ENCODE data around the gene C17orf113.
"Not testable (repeated sequence)": the region's sequence is repeated elsewhere in the genome, so short reads cannot be mapped to it uniquely, and the experiment has no call there.

Gene C17orf113

DNA sequence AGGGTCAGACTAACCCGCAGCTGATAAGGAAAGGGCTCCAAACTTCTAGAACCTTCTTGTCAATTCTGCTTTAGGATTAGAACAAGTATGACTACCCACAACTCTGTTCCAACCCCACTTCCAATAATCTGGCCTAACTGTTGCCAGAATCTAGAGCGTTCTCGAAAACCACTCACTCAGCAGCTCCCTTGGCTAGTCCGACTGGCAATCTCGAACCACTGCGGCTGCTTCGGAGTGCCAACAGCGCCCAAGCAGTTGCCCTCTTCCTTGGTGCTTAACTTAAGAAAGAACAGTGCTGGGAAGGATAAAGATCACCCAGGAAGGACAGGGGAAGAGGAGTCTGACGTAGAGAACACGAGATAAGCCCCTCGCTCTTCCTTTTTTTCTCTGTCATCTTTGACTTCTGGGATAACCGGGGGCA, 34.0 kb downstream of the C17orf113 start:
- peak overlapping the region; percentile 87 for H3K9ac ChIP-seq
- peak overlapping the region; percentile 75; the same call in 1 of the 2 replicates for H2AFZ ChIP-seq (ENCODE audit: low read depth)

DNA sequence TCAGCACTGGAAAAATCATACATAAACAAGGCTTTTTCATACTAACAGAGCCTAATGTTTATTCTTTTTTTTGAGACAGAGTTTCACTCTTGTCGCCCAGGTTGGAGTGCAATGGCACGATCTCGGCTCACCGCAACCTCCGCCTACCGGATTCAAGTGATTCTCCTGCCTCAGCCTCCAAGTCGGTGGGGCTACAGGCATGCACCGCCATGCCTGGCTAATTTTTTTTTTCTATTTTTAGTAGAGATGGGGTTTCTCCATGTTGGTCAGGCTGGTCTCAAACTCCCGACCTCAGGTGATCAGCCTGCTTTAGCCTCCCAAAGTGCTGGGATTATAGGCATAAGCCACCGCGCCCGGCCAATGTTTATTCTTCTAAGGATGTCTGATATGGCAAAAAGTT, 36.7 kb downstream of the C17orf113 start:
- not testable (repeated sequence) for H3K27ac ChIP-seq; H3K4me3 ChIP-seq (IDR thresholded peaks at IDR 0.05; ENCODE audit: insufficient read depth, low read depth, low read length); H2AFZ ChIP-seq (ENCODE audit: low read depth); H3K4me2 ChIP-seq; H3K27me3 ChIP-seq (ENCODE audit: insufficient read depth, low read depth); H3K36me3 ChIP-seq (ENCODE audit: insufficient read depth); H3K9ac ChIP-seq
- H4K20me1 ChIP-seq (ENCODE audit: insufficient read depth) = peaks cover 19% of the 10 kb centered on the region; the same call in 1 of the 2 replicates
- peaks cover 33% of the 10 kb centered on the region for H3K4me1 ChIP-seq (ENCODE audit: low read depth, poor library complexity, severe bottlenecking)
- H3K79me2 ChIP-seq (ENCODE audit: insufficient read depth, low read depth) = peaks cover 84% of the 10 kb centered on the region

More for the DNA sequence above, 34.0 kb downstream of the C17orf113 start:
- H3K27ac ChIP-seq = peak overlapping the region; percentile 68
- no peaks in the 10 kb centered on the region for H3K27me3 ChIP-seq (ENCODE audit: insufficient read depth, low read depth)
- H3K4me2 ChIP-seq = peak overlapping the region; percentile 89
- peaks cover 47% of the 10 kb centered on the region for H3K4me1 ChIP-seq (ENCODE audit: low read depth, poor library complexity, severe bottlenecking)
- H3K79me2 ChIP-seq (ENCODE audit: insufficient read depth, low read depth) = peaks cover 72% of the 10 kb centered on the region
- H4K20me1 ChIP-seq (ENCODE audit: insufficient read depth) = peaks cover 4% of the 10 kb centered on the region; the same call in 1 of the 2 replicates
- no peaks in the 10 kb centered on the region for H3K36me3 ChIP-seq (ENCODE audit: insufficient read depth)
- TF ChIP-seq, protein P1, sequence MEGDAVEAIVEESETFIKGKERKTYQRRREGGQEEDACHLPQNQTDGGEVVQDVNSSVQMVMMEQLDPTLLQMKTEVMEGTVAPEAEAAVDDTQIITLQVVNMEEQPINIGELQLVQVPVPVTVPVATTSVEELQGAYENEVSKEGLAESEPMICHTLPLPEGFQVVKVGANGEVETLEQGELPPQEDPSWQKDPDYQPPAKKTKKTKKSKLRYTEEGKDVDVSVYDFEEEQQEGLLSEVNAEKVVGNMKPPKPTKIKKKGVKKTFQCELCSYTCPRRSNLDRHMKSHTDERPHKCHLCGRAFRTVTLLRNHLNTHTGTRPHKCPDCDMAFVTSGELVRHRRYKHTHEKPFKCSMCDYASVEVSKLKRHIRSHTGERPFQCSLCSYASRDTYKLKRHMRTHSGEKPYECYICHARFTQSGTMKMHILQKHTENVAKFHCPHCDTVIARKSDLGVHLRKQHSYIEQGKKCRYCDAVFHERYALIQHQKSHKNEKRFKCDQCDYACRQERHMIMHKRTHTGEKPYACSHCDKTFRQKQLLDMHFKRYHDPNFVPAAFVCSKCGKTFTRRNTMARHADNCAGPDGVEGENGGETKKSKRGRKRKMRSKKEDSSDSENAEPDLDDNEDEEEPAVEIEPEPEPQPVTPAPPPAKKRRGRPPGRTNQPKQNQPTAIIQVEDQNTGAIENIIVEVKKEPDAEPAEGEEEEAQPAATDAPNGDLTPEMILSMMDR (conservative IDR thresholded peaks at IDR 0.05; ENCODE audit: low read depth, low read length) = no peak
- no peak overlapping the region for H3K4me3 ChIP-seq (IDR thresholded peaks at IDR 0.05; ENCODE audit: insufficient read depth, low read depth, low read length)

DNA sequence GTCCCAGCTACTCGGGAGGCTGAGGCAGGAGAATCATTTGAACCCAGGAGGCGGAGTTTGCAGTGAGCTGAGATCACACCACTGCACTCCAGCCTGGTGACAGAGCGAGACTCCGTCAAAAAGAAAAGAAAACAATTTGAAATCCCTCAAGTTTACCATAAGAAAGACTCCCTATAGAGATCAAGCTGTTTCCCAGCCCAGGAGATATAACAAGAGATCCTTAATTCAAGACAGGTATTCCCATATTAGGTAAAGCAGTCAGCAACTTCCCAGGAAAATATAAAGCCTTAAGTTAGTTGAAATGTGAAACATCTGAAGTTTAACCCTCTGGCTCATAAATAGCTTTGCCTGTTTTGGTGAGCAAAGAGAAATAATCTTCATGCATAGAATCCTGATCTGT, 38.0 kb downstream of the C17orf113 start:
- not testable (repeated sequence) for H3K4me3 ChIP-seq (IDR thresholded peaks at IDR 0.05; ENCODE audit: insufficient read depth, low read depth, low read length); H3K36me3 ChIP-seq (ENCODE audit: insufficient read depth); H2AFZ ChIP-seq (ENCODE audit: low read depth); H3K27me3 ChIP-seq (ENCODE audit: insufficient read depth, low read depth); H3K4me2 ChIP-seq; H3K9ac ChIP-seq; H3K27ac ChIP-seq
- peaks cover 19% of the 10 kb centered on the region; the same call in 1 of the 2 replicates for H4K20me1 ChIP-seq (ENCODE audit: insufficient read depth)
- H3K79me2 ChIP-seq (ENCODE audit: insufficient read depth, low read depth) = peaks cover 96% of the 10 kb centered on the region
- H3K4me1 ChIP-seq (ENCODE audit: low read depth, poor library complexity, severe bottlenecking) = peaks cover 26% of the 10 kb centered on the region

DNA sequence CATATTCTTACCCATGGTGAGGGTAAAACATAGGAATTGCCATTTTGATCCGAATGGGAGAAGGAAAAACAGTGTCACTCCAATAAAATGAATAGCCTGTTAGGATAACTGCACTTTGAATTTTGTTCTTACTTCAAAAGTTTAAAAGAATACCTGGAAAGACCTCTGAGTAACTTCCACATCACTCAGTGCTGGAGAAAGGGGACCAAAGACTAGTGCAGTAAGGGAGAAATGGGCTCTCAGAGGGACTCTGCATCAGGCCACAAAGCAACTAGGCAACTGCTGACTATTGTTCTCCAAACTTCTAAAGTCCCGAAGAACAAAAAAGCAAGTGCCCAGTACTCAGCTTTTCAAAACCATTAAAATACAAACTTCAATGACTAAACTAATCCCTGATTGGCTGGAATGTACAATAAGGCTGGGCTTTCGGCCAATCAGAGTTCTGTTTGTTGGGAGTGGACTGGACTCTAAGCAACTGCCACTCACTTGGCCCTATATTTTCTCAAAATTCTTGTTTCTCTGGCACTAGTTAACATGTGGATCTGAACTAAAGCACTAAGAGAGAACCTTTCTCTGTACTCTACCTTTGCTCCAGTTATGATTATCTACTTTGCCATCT, 39.4 kb downstream of the C17orf113 start:
- Histone ChIP-seq H4K20me1 (ENCODE audit: insufficient read depth) (peaks cover 19% of the 10 kb centered on the region; the same call in 1 of the 2 replicates), H3K79me2 (ENCODE audit: insufficient read depth, low read depth) (peaks cover 96% of the 10 kb centered on the region), H3K36me3 (ENCODE audit: insufficient read depth) (no peaks in the 10 kb centered on the region; the same call in 1 of the 2 replicates), H3K4me3 (IDR thresholded peaks at IDR 0.05; ENCODE audit: insufficient read depth, low read depth, low read length) (no peak overlapping the region), H3K27me3 (ENCODE audit: insufficient read depth, low read depth) (no peaks in the 10 kb centered on the region), H3K4me1 (ENCODE audit: low read depth, poor library complexity, severe bottlenecking) (peaks cover 23% of the 10 kb centered on the region), H2AFZ (ENCODE audit: low read depth) (no peak overlapping the region), H3K27ac (no peak overlapping the region), H3K4me2 (no peak overlapping the region), H3K9ac (no peak overlapping the region)
- TF ChIP-seq, protein P1 (conservative IDR thresholded peaks at IDR 0.05; ENCODE audit: low read depth, low read length) = no peak

DNA sequence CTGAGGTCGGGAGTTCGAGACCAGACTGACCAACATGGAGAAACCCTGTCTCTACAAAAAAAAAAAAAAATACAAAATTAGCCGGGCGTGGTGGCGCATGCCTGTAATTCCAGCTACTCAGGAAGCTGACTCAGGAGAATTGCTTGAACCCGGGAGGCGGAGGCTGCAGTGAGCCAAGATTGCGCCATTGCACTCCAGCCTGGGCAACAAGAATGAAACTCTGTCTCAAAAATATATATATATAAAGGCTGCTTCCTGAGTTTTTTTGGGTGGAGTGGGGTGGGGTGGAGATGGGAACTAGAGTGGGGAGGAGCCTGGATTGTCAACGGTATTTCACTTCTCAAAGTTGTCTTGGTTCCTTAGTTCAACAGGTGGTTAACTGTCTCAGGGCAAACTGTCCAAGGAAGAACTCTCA, 40.1 kb downstream of the C17orf113 start:
- not testable (repeated sequence) for H3K36me3 ChIP-seq (ENCODE audit: insufficient read depth); H3K4me2 ChIP-seq; H3K27ac ChIP-seq; H2AFZ ChIP-seq (ENCODE audit: low read depth); H3K4me3 ChIP-seq (IDR thresholded peaks at IDR 0.05; ENCODE audit: insufficient read depth, low read depth, low read length); H3K27me3 ChIP-seq (ENCODE audit: insufficient read depth, low read depth); H3K9ac ChIP-seq
- H3K4me1 ChIP-seq (ENCODE audit: low read depth, poor library complexity, severe bottlenecking) = peaks cover 16% of the 10 kb centered on the region
- peaks cover 19% of the 10 kb centered on the region; the same call in 1 of the 2 replicates for H4K20me1 ChIP-seq (ENCODE audit: insufficient read depth)
- peaks cover 96% of the 10 kb centered on the region for H3K79me2 ChIP-seq (ENCODE audit: insufficient read depth, low read depth)

DNA sequence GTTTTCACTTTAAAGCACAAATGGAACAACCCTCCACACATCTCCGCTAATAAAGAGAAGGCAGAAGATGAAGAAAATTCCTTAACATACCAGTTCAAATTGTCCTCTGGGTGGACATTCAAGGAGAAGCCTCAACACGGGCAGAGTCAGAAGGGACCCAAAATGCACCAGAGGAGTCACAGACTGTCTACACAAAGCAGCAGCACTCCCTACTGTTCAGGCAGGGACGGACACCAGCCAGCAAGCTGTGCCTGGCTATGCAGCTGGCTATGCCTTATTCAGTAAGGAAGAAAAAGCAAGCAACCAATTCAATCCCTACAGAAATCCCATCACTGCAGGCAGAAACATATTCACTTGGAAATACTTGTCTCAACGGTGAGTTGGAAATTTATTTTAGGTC, 41.2 kb downstream of the C17orf113 start:
- no peaks in the 10 kb centered on the region; the same call in 1 of the 2 replicates for H3K36me3 ChIP-seq (ENCODE audit: insufficient read depth)
- no peak overlapping the region for H2AFZ ChIP-seq (ENCODE audit: low read depth)
- TF ChIP-seq, protein P1 (conservative IDR thresholded peaks at IDR 0.05; ENCODE audit: low read depth, low read length) = no peak
- no peak overlapping the region for H3K27ac ChIP-seq
- no peaks in the 10 kb centered on the region for H3K27me3 ChIP-seq (ENCODE audit: insufficient read depth, low read depth)
- peaks cover 5% of the 10 kb centered on the region for H3K4me1 ChIP-seq (ENCODE audit: low read depth, poor library complexity, severe bottlenecking)
- H3K79me2 ChIP-seq (ENCODE audit: insufficient read depth, low read depth) = peaks cover 96% of the 10 kb centered on the region
- no peak overlapping the region for H3K9ac ChIP-seq
- no peak overlapping the region for H3K4me2 ChIP-seq
- no peak overlapping the region for H3K4me3 ChIP-seq (IDR thresholded peaks at IDR 0.05; ENCODE audit: insufficient read depth, low read depth, low read length)
- peaks cover 19% of the 10 kb centered on the region for H4K20me1 ChIP-seq (ENCODE audit: insufficient read depth)

Data from KMS-11 (cell line).